ENCODE results near the gene ELK3.
"Not testable (repeated sequence)": the region's sequence is repeated elsewhere in the genome, so short reads cannot be mapped to it uniquely, and the experiment has no call there.

Gene ELK3

DNA sequence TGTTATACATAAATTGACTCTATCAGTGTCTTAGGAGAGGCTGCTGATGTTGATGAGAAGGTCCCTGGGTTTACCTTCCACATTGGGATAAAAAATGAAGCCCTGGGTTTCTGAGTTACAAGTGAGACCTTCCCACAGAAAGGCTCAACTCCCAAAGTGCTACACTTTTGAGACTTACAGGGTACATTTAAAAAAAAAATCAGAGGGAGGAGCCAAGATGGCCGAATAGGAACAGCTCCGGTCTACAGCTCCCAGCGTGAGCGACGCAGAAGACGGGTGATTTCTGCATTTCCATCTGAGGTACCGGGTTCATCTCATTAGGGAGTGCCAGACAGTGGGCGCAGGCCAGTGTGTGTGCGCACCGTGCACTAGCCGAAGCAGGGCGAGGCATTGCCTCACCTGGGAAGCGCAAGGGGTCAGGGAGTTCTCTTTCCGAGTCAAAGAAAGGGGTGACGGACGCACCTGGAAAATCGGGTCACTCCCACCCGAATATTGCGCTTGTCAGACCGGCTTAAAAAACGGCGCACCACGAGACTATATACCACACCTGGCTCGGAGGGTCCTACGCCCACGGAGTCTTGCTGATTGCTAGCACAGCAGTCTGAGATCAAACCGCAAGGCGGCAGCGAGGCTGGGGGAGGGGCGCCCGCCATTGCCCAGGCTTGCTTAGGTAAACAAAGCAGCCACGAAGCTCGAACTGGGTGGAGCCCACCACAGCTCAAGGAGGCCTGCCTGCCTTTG is 121.7 kb downstream of the ELK3 start:
- DNase-seq: not testable (repeated sequence)

DNA sequence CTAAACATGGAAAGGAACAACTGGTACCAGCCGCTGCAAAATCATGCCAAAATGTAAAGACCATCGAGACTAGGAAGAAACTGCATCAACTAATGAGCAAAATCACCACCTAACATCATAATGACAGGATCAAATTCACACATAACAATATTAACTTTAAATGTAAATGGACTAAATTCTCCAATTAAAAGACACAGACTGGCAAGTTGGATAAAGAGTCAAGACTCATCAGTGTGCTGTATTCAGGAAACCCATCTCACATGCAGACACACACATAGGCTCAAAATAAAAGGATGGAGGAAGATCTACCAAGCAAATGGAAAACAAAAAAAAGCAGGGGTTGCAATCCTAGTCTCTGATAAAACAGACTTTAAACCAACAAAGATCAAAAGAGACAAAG is 123.6 kb downstream of the ELK3 start:
- DNase-seq: not testable (repeated sequence)
